Caki2 (cell line): ENCODE data around the gene HEATR1. TPM values are rescaled to one million over a fixed set of nuclear protein-coding genes. Genes with fewer than 3 reads are reported as not detected.
"Not testable (repeated sequence)": the region's sequence is repeated elsewhere in the genome, so short reads cannot be mapped to it uniquely, and the experiment has no call there.

Source experiments
- DNase-seq: peaks from one replicate; pipeline ENCODE4 v3.0.0-alpha.2; 2015; ENCODE audit warnings: low read depth
- in situ Hi-C: cut with HindIII; loops from 2 replicates; pipeline ENCODE4 v1.10.0; 2016; ENCODE audit warnings: low sequenced_read_pairs, low pct_unique_long_range_greater_than_20kb, mixed read lengths
- total RNA-seq: library from RNA; depleted of rRNA; stranded (reverse); fragments of >200 nt; shearing (Covaris generic); gene quantifications from 2 replicates; pipeline ENCODE4 v1.2.3, GENCODE V29; 2014; ENCODE audit warnings: low replicate concordance

HEATR1 gene
- total RNA-seq, 1 experiment from 2014 or later = 5.1 TPM

- in situ Hi-C loops = no loop called here
Observed at GRCh38 chr1:236523704-236524141, 80.6 kb downstream of the HEATR1 start, which contains the start of gene LGALS8. Gene LGALS8 (plus strand): TSS chr1:236523982. CDS start chr1:236526071, 2,089 bp downstream.

GRCh38 chr1:236522937-236523703 lies 81.2 kb downstream of the HEATR1 start:
- in situ Hi-C loops = no loop called here
- no peak for DNase-seq

More at GRCh38 chr1:236523704-236524141, 80.6 kb downstream of the HEATR1 start, which contains the start of gene LGALS8:
- DNase-seq = peak; percentile 67

GRCh38 chr1:236520445-236521005 lies 83.8 kb downstream of the HEATR1 start:
- DNase-seq = no peak
- in situ Hi-C loops = no loop called here

GRCh38 chr1:236518322-236518721 lies 86.0 kb downstream of the HEATR1 start:
- no peak for DNase-seq
- in situ Hi-C loops = no loop called here

- in situ Hi-C loops = no loop called here
- DNase-seq = peak; percentile 66
Observed at GRCh38 chr1:236516929-236517704, 87.2 kb downstream of the HEATR1 start.

GRCh38 chr1:236515443-236515958 lies 88.8 kb downstream of the HEATR1 start:
- no peak for DNase-seq
- in situ Hi-C loops = no loop called here

GRCh38 chr1:236514703-236515442 lies 89.4 kb downstream of the HEATR1 start:
- DNase-seq = no peak
- in situ Hi-C loops = no loop called here

- no peak for DNase-seq
- in situ Hi-C loops = no loop called here
Observed at GRCh38 chr1:236511735-236512418, 92.4 kb downstream of the HEATR1 start.

GRCh38 chr1:236509647-236510401 lies 94.5 kb downstream of the HEATR1 start:
- DNase-seq = no peak
- in situ Hi-C loops = no loop called here

- in situ Hi-C loops = no loop called here
- no peak for DNase-seq
Observed at GRCh38 chr1:236509203-236509602, 95.1 kb downstream of the HEATR1 start.

GRCh38 chr1:236508593-236509027 lies 95.7 kb downstream of the HEATR1 start:
- in situ Hi-C loops = no loop called here
- no peak for DNase-seq

- DNase-seq = no peak
- in situ Hi-C loops = no loop called here
Observed at GRCh38 chr1:236507022-236507700, 97.2 kb downstream of the HEATR1 start.

- in situ Hi-C loops, DNase-seq: not testable (repeated sequence)
Observed at GRCh38 chr1:236504338-236504737, 100.0 kb downstream of the HEATR1 start.

GRCh38 chr1:236502972-236503639 lies 101.2 kb downstream of the HEATR1 start:
- in situ Hi-C loops = no loop called here
- DNase-seq = peak; percentile 59

- DNase-seq = peak; percentile 60
- in situ Hi-C loops = no loop called here
Observed at GRCh38 chr1:236502579-236502971, 101.7 kb downstream of the HEATR1 start.

- in situ Hi-C loops = no loop called here
- no peak for DNase-seq
Observed at GRCh38 chr1:236501093-236501492, 103.2 kb downstream of the HEATR1 start.
